GM21447 (cell line): ENCODE measurements around the gene ETNK2.
"Not testable (repeated sequence)": the region's sequence is repeated elsewhere in the genome, so short reads cannot be mapped to it uniquely, and the experiment has no call there.

Experiments
- ATAC-seq: cut with Tn5 transposase; IDR thresholded peaks from one replicate; pipeline ENCODE4 v1.9.1; 2021; ENCODE audit not compliant: unreplicated experiment

ETNK2 gene

DNA sequence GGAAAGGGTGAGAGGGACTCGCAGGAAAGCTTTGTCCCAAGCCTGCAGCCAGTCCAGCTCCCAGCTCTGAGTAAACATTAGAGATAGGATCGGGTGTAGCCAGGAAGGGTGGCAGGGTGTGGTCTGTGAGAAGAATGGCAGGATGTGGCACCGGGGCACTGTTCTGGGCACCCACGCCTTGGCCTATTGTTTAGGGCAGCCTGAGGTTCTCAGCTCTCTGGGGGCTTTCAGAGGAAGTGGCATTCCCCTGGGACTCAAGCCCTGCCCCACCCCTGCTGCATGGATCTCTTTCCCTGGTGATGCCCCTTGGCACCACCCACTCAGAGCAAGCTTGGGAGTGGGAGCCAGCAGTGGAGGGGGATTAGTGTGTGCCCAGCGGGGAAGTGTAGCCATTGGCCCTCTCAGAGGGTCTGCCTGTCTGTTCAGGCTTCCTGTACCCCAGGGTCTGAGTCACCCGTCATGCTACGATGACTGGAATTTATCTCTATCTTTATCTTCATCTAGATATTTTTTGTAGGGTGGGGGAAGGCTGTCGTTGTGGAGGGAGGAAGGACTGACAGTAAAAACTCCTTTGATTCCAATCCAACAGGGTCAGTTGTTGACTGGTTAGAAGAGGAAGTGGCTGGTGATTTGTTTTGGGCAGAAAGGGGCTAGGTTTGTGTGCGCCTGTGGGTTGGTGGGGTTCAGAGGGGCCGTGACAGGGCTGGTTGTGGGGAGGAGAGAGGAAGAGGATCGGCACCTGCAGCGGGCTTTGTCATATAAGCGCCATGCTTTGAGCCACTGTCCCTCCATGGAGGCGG, 47.3 kb downstream of the ETNK2 start:
- ATAC-seq = no peak

DNA sequence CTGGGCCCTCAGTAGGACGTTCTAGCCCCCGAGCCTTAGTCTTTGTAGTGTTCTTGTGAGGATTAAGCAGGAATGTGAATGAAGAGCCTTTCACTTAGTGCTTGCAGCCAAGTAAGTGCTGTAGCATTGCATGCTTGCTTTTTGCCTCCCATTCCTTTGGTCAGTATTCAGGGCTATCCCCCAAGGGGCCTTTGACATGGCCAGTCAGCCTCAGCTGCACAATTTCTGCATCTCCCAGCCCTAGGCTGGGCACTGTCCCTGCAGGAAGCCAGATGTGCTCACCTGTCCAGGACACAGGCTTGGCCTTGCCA, 48.5 kb downstream of the ETNK2 start:
- no peak for ATAC-seq

DNA sequence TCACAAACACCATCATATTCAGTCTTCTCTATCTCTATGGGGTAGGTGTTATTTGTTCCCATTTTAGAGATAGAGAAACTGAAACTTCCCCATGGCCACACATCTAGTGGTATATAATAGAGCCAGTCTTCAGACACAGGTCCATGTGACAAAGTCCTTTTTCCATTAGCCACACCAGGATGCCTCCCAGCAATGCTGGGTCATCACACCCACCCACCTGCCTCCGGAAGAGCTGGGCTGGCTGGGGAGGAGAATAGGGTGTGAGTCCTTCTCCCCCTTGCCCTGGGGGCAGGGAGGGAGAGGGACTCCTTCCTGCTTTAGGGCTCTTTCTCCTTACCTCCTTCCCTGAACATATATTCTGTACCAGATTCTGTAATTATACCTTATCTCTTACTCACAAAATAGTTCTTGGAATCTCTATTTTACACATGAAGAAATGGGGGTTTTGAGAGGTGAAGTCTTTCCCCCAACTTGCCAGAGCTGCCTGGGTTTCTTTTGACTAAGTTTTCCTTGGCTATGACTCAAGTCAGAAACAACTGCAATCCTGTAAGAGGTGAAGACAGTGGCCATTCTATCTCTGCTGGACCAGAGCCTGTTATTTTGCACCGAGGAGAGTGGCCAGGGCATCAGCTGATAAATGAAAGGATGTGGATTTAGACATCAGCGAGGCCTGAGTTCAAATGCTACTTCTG, 49.0 kb downstream of the ETNK2 start:
- no peak for ATAC-seq

DNA sequence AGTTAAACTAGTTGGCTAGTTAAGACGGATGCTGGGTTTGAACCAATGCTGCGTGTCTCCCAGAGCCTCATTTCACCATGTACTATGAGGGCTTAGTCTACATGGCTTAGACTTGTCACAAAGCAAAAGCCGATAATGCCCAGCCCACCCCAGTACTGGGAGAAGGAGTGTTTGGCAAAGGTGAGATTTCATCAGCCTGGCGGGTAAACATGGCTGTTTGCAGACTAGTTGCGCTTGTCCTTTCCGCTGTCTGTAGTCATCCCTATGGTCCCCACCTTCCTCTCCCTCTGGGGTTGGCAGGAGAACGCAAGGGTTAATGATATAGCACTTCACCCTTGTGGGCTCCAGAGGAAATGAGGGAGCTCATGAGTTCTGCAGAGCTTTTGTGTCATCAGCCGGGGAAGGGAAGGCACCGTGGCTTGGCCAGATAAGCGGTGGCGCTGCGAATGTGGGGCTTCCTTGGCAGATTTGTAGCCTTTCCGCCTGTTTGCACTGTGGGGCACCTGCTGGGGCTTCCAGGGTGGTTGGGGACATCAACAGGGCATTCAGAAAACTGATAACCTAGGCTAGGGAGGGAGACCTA, 49.7 kb downstream of the ETNK2 start:
- ATAC-seq = no peak

- not testable (repeated sequence) for ATAC-seq
Measured at GRCh38 chr1:204099754-204100153, 52.1 kb downstream of the ETNK2 start.

DNA sequence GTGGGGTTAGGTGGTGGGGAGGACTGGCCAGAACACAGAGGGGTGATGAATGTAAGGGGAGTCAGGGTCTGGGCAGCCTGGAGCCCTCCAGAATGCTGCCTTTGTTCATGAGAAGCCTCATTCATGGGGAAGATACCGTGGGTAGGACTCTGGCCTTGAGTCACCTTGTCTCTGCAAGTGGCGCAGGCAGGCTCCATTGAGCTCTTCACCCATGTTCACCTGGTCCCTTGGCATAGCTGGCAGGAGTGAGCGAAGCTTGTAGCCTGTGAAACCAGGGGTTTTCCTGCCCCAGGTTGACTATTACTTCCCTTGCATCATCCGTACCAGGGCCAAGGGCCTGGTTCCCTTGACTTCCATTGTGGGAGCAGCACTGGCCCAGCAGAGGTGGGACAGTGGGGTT, 53.2 kb downstream of the ETNK2 start:
- no peak for ATAC-seq

GRCh38 chr1:204096931-204097330, 54.9 kb downstream of the ETNK2 start:
- ATAC-seq = no peak

DNA sequence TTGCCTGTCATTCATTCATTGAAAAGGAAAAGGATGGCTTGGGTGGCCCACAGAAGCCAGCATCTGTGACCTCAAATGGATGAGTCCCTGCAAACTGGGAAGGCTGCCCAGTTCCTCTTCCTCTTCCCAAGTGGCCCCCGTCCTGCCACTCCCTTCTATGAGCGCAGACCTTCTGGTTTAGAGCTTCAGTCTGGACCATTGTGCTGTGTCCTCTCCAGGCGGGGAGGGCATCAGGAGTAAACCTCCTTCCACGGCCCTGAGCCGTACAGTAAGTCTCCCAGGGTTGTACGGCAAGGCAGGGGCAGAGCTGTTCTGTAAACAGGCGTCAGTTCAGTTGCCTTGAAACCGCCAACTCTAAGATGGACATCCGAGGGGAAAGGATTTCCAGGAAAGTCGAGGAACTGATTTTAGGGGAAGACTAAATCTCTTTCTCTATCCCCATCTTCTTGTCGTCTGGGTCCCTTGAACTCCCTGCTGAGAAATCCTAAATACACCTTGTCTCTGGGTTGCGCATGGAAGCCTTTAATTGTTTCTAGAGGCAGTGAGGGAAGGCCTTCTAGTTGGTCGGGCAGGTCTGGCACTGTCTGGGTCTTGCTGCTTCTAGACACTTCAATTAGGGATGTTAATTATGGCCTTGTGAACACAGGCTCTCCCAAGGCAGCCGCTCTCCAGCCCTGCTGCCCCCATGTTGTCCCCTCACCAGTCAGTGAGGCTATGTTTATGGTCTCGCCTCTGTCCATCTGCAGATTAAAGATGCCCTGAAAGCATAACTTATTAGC, 56.8 kb downstream of the ETNK2 start:
- no peak for ATAC-seq

- no peak for ATAC-seq
Measured at GRCh38 chr1:204094313-204094729, 57.5 kb downstream of the ETNK2 start.

DNA sequence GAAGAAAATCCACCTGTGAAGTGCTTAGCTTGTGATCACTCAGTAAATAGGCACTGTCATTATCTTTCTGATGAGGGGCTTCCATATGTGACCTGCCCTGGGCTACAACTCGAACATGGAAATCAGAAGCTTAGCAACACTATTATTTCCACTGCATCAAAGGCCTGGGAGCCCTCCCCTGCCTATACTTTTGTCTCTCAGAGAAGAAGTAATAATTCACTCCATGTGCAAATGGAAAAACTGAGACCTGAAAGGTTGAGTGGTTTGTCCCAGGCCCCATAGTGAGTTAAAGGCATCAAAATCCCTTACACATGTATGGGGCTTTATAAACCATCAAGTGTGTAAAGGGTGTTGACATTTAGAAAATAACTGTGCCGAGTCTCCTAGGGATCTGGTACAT, 58.1 kb downstream of the ETNK2 start:
- ATAC-seq = no peak

GRCh38 chr1:204093421-204093717, 58.5 kb downstream of the ETNK2 start:
- ATAC-seq = no peak

- ATAC-seq = no peak
Measured at GRCh38 chr1:204092632-204093420, 59.0 kb downstream of the ETNK2 start.

DNA sequence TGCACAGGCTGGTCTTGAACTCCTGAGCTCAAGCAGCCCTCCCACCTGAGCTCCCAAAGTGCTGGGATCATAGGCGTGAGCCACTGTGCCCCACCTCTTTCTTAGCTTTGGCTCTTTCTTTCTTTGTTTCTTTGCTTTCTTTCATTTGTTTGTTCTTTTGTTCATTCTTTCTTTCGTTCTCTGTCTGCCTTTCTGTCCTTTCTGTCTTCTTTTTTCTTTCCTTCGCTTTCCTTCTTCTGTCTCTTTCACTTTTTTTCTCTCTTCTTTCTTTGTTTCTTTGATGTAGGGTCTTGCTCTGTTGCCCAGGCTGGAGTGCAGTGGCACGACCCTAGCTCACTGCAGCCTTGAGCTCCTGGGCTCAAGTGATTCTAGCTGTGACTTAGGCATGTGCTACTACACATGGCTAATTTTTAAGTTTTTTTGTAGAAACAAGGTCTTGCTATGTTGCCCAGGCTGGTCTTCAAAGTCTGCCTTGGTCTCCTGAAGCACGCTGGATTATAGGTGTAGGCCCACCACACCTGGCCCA, 60.0 kb downstream of the ETNK2 start:
- no peak for ATAC-seq

DNA sequence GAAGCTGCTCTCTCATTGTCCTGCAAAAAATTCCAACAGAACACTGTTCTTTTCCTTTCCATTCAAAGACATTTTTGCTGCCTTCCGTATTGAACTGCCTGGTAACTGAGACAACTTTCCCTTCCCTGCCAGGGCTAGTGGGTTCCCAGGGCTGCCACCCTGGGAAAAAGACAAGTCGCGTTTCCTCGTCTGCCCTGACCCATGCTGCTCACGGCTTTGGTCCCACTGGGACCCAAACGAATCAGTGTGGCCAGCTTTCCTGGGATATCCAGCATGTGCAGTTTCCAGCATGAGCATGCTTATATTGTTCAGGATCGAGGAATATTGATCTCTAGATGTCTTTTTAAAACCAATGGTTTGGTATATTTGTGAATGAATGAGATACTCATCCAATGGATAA, 60.8 kb downstream of the ETNK2 start:
- no peak for ATAC-seq

DNA sequence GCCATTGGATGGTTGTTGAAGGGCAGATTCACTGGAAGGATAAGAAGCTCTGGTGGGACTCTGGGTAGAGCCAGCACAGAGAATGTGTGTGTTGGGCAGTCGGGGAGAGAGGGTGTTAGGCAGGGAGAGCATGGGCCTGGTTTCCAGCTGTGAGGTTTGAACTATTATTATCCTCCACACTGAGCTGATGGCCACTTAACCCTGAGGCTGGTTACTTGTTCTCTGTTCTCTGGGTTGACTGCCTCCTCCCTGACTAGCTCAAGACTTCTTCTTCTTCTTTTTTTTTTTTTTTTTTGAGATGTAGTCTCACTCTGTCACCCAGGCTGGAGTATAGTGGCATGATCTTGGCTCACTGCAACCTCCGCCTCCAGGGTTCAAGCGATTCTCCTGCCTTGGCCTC, 61.7 kb downstream of the ETNK2 start:
- ATAC-seq = not testable (repeated sequence)

DNA sequence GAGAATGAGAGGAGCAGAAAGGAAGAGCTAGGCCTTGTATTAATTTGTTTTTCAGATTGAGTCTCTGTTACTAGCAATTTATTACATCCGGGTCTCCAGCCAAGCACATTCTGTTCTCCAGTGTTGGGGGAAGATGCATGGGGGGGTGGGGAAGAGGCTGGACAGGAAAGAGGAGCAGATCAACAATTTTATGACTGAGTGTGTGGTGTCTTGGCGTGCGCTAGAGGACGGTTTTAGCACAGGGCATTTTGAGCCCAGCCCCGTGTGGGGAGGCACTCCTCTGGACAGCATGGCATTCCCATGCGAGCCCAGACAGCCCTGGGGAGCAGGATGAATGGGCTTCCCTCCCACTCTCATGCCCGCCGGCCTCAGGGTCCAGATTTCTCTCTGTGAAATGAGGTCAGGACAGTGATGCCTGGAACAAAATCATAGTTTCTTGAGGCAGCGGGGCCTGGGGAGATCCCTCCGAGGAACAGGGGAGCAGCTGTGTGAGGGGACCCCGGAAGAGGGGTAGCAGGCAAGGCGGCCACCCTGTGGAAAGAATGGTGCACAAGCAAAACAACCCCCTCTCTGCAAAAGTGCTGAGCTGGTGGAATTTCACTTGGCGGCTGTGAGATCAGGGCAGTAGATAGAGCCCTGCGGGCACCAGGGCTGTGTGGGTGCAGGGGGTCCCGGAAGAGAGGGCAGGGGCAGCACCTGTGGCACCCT, 62.6 kb downstream of the ETNK2 start:
- ATAC-seq = no peak

DNA sequence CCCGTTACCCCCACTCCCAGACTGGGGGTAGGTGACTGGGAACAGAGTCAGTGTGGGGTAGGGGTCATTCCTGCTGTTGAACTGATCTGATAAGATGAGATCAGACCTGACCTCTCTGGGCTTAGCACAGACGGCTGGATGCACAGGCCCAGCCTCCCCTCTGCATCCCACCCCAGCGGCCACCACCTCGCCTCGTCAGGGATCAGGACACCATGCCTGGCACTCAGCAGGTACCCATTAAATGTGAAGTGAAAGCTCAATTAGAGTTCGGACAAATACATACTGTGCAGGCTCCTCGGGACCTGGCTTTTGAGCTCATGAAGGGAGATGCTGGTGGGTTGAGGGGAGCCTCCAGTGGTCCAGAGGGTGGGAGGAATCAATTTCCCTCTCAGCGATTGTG, 63.2 kb downstream of the ETNK2 start:
- ATAC-seq = no peak

DNA sequence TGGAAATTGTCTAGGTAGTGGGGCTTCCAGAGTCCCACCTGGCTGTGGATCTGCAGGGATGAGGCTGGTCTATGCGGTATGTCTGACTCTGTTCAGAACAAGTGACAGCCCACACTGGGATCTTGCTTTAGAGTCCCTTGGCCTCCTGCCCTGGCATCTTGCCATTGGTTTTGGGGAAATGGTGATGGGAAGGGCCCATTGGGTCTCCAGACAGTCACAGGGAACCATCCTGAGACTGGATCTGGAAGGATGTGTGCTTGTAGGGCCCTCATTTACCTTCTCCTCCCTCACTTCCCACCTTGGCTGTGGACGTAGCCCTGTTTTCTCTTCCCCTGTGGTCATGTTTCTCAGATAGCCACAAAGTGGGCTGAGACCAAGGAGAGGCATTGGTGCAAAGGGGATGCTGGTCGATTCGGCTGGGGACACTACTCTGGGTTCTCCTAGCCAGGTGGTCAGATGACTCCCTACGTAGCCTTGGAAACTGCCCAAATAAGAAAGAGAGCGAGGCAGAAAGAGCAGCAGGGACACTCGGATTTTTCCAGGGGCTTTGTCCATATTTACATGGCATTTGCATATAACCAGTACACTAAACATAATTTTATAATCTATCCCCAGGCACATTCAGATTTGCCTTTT, 63.8 kb downstream of the ETNK2 start:
- ATAC-seq = no peak

DNA sequence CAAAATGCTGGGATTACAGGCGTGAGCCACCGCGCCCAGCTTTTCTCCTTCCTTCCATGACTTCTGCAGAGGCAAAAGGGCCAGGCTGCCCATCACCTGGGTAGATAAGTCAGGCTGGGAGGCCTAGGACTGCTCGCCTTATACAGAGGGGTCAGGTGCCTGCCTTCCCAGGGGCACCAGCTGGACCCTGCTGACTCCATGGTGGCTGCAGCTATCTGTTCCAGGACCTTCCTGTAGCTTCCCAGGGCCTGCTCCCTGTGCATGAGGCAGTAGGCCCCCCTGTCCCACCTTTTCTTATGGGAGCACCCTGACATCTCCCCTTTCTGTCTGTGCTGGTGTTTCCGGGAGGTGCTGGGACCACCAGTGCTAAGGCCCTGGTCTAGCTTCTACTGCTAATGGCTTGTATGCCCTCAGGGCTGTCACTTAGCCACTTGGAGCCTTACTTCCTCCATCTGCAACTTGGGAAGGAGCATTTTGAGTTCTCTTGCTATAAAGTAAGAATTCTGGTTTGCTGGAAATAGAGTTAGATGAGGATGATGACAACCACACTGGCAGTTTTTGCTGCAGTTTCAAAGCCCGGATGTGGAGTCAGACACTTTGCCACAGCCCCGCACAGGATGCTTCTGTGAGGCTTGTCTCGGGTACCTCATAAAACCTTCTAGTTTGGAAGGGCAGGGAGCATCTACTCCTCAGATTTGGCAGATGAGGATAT, 64.5 kb downstream of the ETNK2 start:
- ATAC-seq = no peak
